GM12878 (cell line): ENCODE results near the gene UXS1.

Experiments used
- DPF2 ChIP-seq: fragments of 450-650 bp; IDR thresholded peaks from 2 replicates; pipeline ENCODE4 v1.6.1; 2017; ENCODE audit warnings: mild to moderate bottlenecking
- EGR1 ChIP-seq, 2 experiments: IDR thresholded peaks; 1 replicate in 1 of 2; 2 replicates in 1 of 2; pipeline ENCODE4 v1.6.1; 2011 to 2012; ENCODE audit warnings: low read depth in 2 of 2, low read length in 2 of 2, borderline replicate concordance in 1 of 2, mild to moderate bottlenecking in 1 of 2, moderate library complexity in 1 of 2
- POLR2AphosphoS5 ChIP-seq: IDR thresholded peaks from 2 replicates; pipeline ENCODE4 v1.6.1; 2011; ENCODE audit warnings: mild to moderate bottlenecking, low read length, inconsistent platforms
- RBBP5 ChIP-seq: fragments of 200-600 bp; sonication (generic); conservative IDR thresholded peaks from 2 replicates; pipeline ENCODE4 v1.6.1; 2016

GRCh38 chr2:106075048-106075447, 119.1 kb downstream of the UXS1 start:
- TF ChIP-seq EGR1 (IDR thresholded peaks at IDR 0.05; ENCODE audit: borderline replicate concordance in 1 of 2, low read depth in 2 of 2, low read length in 2 of 2) (no peak), POLR2AphosphoS5 (no peak), DPF2 (no peak), RBBP5 (no peak)
